Measurements from ENCODE around the gene RBM17. TPM values are rescaled to one million over a fixed set of nuclear protein-coding genes. Genes with fewer than 3 reads are reported as not detected.
A peak's percentile ranks its signal among the peaks of the same experiment; 100 is the strongest.
"Not testable (repeated sequence)": the region's sequence is repeated elsewhere in the genome, so short reads cannot be mapped to it uniquely, and the experiment has no call there.

Gene RBM17
- total RNA-seq, 2 experiments from 2014 or later: 185 to 200 TPM

DNA sequence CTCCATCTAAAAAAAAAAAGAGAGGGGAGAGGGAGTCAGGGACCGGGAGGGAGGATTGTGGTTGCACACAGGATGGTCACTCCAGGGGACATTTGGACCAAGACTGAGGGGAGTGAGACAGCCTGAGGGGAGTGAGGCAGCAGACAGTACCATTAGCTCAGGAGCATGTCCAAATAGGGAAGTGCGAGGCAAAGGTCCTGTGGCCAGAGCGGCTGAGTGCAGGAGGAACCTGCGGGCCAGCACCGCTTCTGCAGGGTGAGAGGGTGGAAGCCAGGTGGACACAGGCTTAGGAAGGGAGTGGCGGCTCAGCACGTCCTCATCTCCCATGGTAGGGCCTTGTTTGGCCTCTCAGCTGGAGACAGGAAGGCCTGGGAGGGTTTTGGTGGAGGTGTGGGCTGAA is 65.0 kb downstream of the RBM17 start:
- POLR2A ChIA-PET: interaction anchor here (0.5 to 1.6 kb wide), 3 partner anchors 8 to 9 kb away, joined by 3 to 4 read pairs (median 3); no protein-coding TSS in a partner anchor
- no peaks in the 10 kb centered on the region for H3K9me3 Mint-ChIP-seq
- no peak overlapping the region for H3K4me3 Mint-ChIP-seq
- no peaks in the 10 kb centered on the region for H3K27me3 Mint-ChIP-seq
- peaks cover 25% of the 10 kb centered on the region for H3K4me1 Mint-ChIP-seq
- ATAC-seq (ENCODE audit: low read depth): no peak
- no peak for DNase-seq
- H3K36me3 Mint-ChIP-seq: peaks cover 18% of the 10 kb centered on the region
- no peak overlapping the region for H3K27ac Mint-ChIP-seq

- Mint-ChIP-seq H3K27ac (no peak overlapping the region), H3K4me3 (no peak overlapping the region), H3K4me1 (peaks cover 20% of the 10 kb centered on the region), H3K9me3 (no peaks in the 10 kb centered on the region), H3K27me3 (no peaks in the 10 kb centered on the region), H3K36me3 (peaks cover 14% of the 10 kb centered on the region)
- POLR2A ChIA-PET: interaction anchor here (1.1 kb wide), 1 partner anchor 9 kb away, joined by 5 read pairs; no protein-coding TSS in a partner anchor
- no peak for ATAC-seq (ENCODE audit: low read depth)
- no peak for DNase-seq
Observed at GRCh38 chr10:6154566-6154965, 65.7 kb downstream of the RBM17 start.

DNA sequence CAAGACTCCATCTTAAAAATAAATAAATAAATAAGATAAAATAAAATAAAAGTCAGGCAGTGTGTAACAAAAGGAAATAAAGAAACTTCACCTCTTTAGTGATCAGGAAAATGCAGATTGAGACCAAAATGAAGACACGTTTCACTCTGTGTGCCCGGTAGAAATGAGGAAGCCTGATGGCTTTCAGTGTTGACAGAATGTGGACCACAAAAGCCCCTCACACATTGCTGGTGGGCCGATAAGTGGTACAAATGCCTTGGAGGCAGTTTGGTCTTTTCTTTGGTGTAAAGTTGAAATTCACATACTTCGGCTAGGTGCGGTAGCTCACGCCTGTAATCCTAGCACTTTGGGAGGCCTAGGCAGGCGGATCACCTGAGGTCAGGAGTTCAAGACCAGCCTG is 69.4 kb downstream of the RBM17 start:
- ATAC-seq (ENCODE audit: low read depth): no peak
- H3K4me3 Mint-ChIP-seq: no peak overlapping the region
- peaks cover 6% of the 10 kb centered on the region for H3K36me3 Mint-ChIP-seq
- no peaks in the 10 kb centered on the region for H3K27me3 Mint-ChIP-seq
- DNase-seq: no peak
- H3K27ac Mint-ChIP-seq: no peak overlapping the region
- H3K9me3 Mint-ChIP-seq: no peaks in the 10 kb centered on the region
- H3K4me1 Mint-ChIP-seq: peaks cover 9% of the 10 kb centered on the region
- POLR2A ChIA-PET: no interaction called here

- no peak for DNase-seq
- Mint-ChIP-seq H3K9me3 (no peaks in the 10 kb centered on the region), H3K4me1 (peaks cover 27% of the 10 kb centered on the region), H3K27me3 (no peaks in the 10 kb centered on the region), H3K36me3 (peaks cover 5% of the 10 kb centered on the region), H3K27ac (no peak overlapping the region), H3K4me3 (no peak overlapping the region)
- ATAC-seq (ENCODE audit: low read depth): no peak
- POLR2A ChIA-PET: interaction anchor here (0.6 to 2.5 kb wide), 5 partner anchors 8 to 79 kb away, joined by 3 to 21 read pairs (median 3); partner anchors contain the start of gene PFKFB3
Observed at GRCh38 chr10:6161921-6162320, 73.1 kb downstream of the RBM17 start.

DNA sequence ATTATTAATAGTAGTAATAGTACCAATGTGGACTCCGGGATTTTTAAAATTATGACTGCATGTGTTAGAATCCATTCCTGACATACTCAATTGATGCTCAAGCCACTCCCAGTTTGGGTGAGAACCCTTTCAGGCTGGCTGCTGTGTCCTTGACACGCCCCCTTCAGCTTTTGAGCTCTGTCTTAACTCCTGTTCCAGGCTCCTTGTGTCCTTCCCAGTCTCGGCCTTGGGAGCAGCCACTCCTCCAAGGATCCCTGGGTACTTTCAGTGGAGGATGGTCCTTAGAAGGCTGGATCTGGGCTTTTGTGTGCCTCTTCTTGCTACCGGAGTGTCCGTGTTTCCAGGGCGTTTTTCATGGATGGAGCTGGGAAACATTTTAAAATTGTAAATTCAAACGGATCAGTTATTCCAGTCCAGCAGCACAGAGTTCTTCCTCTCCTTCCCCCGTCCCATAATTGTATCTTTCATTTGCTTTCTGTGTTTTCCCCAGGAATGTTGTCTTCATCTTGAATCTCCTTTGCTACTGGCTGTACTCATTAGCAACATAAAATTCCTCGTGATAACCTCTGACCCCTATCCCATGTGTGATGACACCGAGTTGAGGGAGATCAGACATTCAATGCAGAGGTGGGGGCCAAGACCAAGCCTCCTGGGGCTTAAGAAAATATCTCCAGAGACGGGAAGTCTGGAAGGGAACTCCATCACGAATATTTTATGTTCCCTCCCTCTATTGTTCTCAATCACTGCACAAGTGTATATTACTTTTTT is 73.9 kb downstream of the RBM17 start:
- DNase-seq (no peak), ATAC-seq (ENCODE audit: low read depth) (no peak)
- Mint-ChIP-seq H3K36me3 (peaks cover 5% of the 10 kb centered on the region), H3K27ac (peak overlapping the region; percentile 58), H3K9me3 (no peaks in the 10 kb centered on the region), H3K4me1 (peaks cover 33% of the 10 kb centered on the region), H3K27me3 (no peaks in the 10 kb centered on the region), H3K4me3 (peak overlapping the region; percentile 65)
- POLR2A ChIA-PET: interaction anchor here (0.6 to 2.5 kb wide), 14 partner anchors 8 to 112 kb away, joined by 3 to 21 read pairs (median 4); partner anchors contain the start of gene PFKFB3

- DNase-seq (peak; percentile 99), ATAC-seq (ENCODE audit: low read depth) (peak; percentile 97)
- no peaks in the 10 kb centered on the region for H3K27me3 Mint-ChIP-seq
- H3K4me1 Mint-ChIP-seq: peaks cover 34% of the 10 kb centered on the region
- peak overlapping the region; percentile 92 for H3K27ac Mint-ChIP-seq
- POLR2A ChIA-PET: interaction anchor here (0.6 to 2.5 kb wide), 13 partner anchors 9 to 246 kb away, joined by 3 to 21 read pairs (median 4); partner anchors contain the start of gene PFKFB3
- peak overlapping the region; percentile 93 for H3K4me3 Mint-ChIP-seq
- H3K36me3 Mint-ChIP-seq: peaks cover 5% of the 10 kb centered on the region
- H3K9me3 Mint-ChIP-seq: no peaks in the 10 kb centered on the region
Observed at GRCh38 chr10:6163364-6164270, 74.8 kb downstream of the RBM17 start.

DNA sequence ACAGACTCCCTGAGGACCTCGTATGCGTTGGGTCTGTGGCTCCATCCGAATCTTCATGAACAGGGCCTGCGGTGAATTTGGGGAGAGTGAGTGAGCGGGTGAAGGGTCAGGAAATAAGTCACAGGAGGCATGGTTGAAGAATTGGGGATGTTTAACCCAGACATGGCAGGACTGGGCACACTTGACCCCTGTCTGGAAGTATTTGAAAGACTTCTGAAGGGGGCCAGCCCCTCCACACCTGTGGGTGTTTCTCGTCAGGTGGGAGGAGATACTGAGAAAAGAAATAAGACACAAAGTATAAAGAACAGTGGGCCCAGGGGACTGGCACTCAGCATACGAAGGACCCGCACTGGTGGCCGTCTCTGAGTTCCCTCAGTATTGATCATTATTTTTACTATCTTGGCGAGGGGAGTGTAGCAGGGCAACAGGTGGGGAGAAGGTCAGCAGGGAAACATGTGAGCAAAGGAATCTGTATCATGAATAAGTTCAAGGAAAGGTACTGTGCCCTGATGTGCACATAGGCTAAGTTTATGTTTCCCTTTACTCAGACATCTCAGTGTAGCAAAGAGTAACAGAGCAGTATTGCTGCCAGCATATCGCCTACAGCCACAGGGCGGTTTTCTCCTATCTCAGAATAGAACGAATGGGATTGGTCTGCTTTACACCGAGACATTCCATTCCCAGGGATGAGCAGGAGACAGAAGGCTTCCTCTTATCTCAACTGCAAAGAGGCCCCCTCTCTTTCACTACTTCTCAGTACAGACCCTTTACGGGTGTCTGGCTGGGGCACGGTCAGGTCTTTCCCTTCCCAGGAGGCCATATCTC is 75.6 kb downstream of the RBM17 start:
- ATAC-seq (ENCODE audit: low read depth) (no peak), DNase-seq (no peak)
- no peaks in the 10 kb centered on the region for H3K27me3 Mint-ChIP-seq
- peak overlapping the region; percentile 93 for H3K4me3 Mint-ChIP-seq
- peaks cover 39% of the 10 kb centered on the region for H3K4me1 Mint-ChIP-seq
- H3K9me3 Mint-ChIP-seq: no peaks in the 10 kb centered on the region
- H3K27ac Mint-ChIP-seq: peak overlapping the region; percentile 92
- H3K36me3 Mint-ChIP-seq: peaks cover 10% of the 10 kb centered on the region
- POLR2A ChIA-PET: interaction anchor here (0.6 to 2.5 kb wide), 8 partner anchors 8 to 110 kb away, joined by 3 to 21 read pairs (median 6); partner anchors contain the start of gene PFKFB3

GRCh38 chr10:6165221-6165725 is 76.4 kb downstream of the RBM17 start:
- Mint-ChIP-seq H3K4me3 (peak overlapping the region; percentile 93), H3K36me3 (peaks cover 10% of the 10 kb centered on the region), H3K27ac (peak overlapping the region; percentile 92), H3K4me1 (peaks cover 42% of the 10 kb centered on the region), H3K9me3 (no peaks in the 10 kb centered on the region), H3K27me3 (no peaks in the 10 kb centered on the region)
- DNase-seq (no peak), ATAC-seq (ENCODE audit: low read depth) (no peak)
- POLR2A ChIA-PET: interaction anchor here (0.6 kb wide), 1 partner anchor 45 kb away, joined by 4 read pairs; no protein-coding TSS in a partner anchor

DNA sequence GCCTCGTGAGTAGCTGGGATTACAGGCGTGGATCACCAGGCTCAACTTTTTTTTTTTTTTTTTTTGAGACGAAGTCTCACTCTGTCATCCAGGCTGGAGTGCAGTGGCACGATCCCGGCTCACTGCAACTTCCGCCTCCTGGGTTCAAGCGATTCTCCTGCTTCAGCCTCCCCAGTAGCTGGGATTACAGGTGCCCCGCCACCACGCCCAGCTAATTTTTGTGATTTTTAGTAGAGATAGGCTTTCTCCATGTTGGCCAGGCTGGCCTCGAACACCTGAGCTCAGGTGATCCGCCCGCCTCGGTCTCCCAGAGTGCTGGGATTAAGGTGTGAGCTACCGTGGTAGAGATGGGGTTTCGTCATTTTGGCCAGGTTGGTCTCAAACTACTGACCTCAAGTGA is 77.1 kb downstream of the RBM17 start:
- POLR2A ChIA-PET: interaction anchor here (0.6 kb wide), 1 partner anchor 44 kb away, joined by 4 read pairs; no protein-coding TSS in a partner anchor

More for the DNA sequence above, 77.1 kb downstream of the RBM17 start:
- Mint-ChIP-seq H3K27ac (peak overlapping the region; percentile 92), H3K4me1 (peaks cover 45% of the 10 kb centered on the region), H3K36me3 (peaks cover 10% of the 10 kb centered on the region)
- H3K27me3 Mint-ChIP-seq; H3K9me3 Mint-ChIP-seq; H3K4me3 Mint-ChIP-seq; DNase-seq; ATAC-seq (ENCODE audit: low read depth): not testable (repeated sequence)

Small RNA genes lying within 50 kb of the gene (microRNA-seq; reads per million reads assigned to microRNA genes)
- gene MIR3155A (not detected), gene MIR3155B (not detected)

Other genes with a start within 250 kb of the RBM17 start
- 1 to 10 TPM; 6.2 to 6.3 TPM for gene ANKRD16, start 199.1 kb upstream of the RBM17 start, total RNA-seq
- 10 to 100 TPM; 71.6 to 72.9 TPM for gene FBH1, start 198.8 kb upstream of the RBM17 start, total RNA-seq
- 10 to 100 TPM; 20.3 to 21.3 TPM for gene IL15RA, start 111.5 kb upstream of the RBM17 start, total RNA-seq
- 100 to 1,000 TPM; 184 to 201 TPM for gene IL2RA, start 26.7 kb upstream of the RBM17 start, total RNA-seq
- gene PFKFB3, start 113.9 kb downstream of the RBM17 start, total RNA-seq: 10 to 100 TPM; 75.1 to 77.2 TPM

All from activated naive CD8-positive, alpha-beta T cell treated with anti-CD3 and anti-CD28 coated beads, Interleukin-2, amount 10 ng/mL, durations not matched to agents 7 days and 5 days (primary cell).